HG03045 (cell line): ENCODE data around the gene KLHL22.

Experiments used
- ATAC-seq: cut with Tn5 transposase; IDR thresholded peaks from one replicate; pipeline ENCODE4 v1.9.1; 2021; ENCODE audit warnings: mild to moderate bottlenecking, moderate library complexity; ENCODE audit not compliant: unreplicated experiment

KLHL22 gene

DNA sequence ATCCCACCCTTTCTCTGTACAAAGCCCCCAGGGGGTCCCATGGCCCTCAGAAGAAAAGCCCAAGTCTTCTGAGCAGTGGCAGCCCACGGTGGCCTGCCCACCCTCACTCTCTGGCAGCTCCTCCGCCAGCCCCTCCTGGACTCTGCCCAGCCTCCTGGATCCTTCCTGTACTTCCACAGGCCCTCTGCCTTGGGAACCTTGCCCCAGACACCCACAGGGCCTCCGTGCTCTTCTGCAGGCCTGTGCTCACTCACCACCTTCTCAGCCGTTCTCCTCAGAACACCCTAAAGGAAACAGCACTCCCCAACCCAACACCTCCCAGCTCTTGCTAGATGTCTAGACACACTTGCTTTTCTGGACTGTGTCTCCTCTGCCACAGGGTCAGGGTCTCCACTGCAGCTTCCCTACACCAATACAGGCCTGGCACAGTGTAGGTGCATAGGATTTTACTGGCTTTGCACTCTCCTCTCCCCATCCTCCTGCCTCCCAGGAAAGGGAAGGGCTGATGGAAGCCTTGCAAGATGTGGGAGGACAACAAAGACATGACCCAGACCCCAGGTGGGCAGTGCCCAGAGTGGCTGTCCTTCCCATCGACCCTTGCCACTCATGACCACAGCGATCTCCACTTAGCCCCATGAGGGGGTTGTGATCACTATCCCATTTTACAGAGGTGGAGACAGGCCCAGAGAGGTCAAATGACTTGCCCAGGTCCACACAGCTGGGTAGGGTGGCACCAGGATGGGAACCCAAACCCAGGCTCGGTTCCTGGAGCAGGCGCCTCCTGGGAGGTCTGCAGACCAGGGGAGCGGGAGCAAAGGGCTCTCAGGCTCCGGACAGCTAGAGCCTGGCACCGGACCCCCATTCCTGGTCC, 59.9 kb downstream of the KLHL22 start:
- no peak for ATAC-seq

DNA sequence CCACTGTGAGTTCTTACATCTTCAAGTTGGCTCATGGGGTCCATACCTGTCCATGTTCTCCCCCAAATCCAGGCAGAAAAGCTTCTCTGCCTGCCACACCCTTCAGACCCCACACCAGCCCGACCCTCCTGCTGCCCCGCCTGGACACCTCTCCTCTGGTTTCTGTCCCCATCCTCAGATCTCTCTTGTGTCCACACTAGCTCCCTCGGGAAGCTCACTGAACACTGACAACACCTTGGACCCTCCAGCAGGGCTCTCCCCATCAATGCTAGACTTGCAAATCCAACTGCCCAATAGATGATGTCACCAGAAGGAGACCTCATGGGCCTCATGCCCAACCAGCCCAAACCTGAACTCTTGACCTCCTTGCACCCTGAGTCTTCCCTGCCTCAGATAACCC, 60.8 kb downstream of the KLHL22 start:
- no peak for ATAC-seq

DNA sequence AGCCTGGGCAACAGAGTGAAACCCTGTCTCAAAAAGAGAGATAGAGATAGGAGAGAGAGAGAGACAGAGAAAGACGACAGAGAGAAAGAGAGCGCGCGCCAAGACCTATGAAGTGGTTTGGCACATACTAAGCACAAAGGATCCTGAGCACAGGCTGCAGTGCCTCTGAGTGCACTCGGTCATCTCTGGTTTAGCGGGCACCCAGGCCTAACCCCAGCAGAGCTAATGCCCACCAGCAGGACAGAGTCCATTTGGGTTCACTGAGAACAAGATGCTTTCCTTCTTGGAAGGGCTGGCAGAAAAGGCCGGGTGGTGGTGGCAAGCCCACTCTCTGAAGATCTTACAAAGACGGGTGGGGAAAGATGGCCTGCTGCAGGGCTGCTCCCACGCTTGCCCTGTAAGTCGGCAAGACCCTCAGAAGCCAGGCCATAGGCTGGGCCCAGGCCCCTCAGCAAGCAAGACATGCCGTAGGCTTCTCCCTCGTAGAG, 61.3 kb downstream of the KLHL22 start:
- no peak for ATAC-seq

DNA sequence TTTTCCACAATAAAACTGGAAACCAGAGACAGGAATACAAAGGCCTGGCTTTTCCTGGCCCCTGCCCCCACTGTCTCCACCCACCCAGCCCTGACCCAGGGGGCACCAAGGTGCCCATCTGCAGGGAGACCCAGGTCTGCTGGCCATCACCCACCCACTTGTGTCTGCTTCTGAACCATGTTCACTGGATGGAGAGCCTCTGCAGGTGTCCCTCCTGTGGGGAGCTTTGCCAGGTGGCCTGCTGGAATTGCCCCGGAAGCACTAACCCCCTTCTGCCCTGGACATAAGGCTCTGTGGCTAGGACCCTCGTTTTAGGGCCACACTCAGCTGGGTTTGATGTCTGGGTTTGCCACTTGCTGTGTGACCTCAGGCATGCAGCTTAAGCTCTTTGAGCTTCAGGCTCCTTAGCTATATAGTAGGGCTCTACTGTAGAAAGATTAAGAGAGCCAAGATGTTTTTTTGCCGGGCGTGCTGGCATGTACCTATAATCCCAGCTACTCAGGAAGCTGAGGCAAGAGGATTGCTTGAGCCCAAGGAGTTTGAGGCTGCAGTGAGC, 61.8 kb downstream of the KLHL22 start:
- ATAC-seq: no peak

DNA sequence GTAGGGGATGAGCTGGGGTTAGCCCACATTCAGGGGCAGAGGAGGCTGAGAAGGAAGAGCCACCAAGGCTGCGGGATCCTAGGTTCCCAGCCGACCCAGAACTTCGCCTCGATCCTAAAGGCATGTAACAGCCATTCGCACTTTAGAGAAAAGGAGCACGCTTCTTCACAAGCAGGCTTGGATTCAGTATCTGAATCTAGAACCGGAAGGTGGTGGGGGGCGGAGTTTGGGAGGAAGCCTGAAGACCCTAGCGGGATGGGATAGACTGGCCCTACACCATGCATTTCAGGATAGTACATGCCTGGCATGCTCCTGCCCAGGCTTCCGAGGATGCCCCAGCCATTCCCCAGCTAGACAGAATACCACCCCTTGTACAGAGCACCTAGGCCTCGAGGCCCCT, 62.4 kb downstream of the KLHL22 start:
- ATAC-seq: no peak

DNA sequence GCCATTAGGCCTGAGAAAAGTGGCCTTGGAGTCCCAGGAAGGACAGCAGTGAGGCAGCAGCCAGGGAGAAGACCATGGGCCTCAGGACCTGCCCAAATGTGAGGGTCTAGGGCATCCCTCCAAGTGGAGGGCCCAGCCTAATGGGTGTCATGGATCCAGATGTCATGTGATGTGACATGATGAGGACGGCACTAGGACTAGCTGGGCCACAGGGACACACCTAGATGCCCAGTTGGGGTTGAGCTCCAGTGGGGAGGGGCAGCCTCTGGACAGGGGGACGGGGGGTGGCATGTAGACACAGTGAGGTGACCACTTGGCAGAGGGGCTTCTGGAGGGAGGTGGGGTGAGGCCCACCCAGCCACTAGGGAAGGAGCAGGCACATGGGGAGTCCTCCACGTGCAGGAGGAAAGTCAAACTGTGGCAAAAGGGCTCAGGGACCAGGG, 63.3 kb downstream of the KLHL22 start:
- no peak for ATAC-seq

DNA sequence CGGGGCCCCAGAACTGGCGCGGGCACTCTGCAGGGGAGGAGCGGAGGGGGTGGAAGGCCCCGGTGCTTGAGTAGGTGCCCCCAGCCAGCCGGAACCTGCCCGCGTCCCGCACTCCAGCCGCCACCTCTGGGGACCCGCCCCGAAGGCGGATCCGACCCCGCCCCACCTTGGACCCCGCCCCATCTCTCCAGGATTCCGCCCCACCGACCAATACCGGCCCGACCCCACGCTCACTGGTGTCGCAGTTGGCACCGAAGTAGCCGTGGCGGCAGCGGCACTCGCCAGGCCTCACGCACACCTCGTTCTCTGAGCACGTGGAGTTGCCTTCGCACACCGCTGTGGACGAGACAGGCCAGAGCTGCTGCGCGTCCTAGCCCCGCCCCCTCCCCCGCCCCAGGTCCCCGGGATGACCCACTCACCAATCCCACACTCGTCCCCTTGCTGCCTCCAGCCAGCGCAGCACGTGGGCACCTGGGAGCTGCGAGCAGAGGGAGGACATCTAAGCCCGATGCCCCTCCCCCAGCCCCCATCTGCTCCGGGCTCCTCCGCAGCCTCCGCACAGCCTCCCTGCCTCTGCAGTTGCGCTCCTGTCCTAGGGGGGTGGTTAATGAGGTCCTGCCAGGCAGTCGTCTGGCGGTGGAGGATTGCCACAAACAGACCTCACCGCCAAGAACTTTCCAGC, 63.9 kb downstream of the KLHL22 start:
- ATAC-seq: no peak

DNA sequence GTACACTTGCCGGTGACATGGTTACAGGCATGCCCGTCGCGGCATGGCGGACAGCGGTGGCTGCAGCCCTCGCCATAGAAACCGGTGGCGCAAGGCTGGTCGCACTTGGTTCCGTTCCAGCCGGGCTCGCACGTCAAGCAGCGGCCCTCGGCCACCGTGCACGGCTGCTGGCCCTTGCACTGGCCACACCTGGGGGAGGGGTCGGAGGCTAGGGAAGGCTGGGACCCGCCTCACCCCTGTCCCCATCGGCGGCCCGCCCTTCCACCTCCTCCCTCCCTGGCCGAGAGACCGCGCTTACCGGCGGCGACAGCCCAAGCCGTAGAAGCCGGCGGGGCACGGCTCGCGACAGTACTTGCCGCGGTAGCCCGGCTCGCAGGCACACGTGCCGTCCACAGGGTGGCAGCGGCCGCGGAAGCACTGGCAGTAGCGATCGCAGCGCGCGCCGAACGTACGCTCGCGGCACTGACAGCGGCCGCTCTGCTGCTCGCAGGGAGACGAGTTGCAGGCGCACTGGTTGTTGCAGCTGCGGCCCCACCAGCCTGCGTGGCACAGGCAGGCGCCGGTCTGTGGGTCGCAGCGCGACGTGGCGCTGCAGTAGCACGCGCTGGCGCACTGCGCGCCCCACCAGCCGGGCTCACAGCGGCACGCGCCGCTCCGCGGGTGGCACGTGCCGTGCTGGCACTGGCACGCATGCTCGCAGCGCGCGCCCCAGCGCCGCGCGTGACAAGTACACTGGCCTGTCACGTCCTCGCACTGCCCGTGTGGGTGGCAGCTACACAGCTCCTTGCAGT, 64.7 kb downstream of the KLHL22 start:
- ATAC-seq: no peak

DNA sequence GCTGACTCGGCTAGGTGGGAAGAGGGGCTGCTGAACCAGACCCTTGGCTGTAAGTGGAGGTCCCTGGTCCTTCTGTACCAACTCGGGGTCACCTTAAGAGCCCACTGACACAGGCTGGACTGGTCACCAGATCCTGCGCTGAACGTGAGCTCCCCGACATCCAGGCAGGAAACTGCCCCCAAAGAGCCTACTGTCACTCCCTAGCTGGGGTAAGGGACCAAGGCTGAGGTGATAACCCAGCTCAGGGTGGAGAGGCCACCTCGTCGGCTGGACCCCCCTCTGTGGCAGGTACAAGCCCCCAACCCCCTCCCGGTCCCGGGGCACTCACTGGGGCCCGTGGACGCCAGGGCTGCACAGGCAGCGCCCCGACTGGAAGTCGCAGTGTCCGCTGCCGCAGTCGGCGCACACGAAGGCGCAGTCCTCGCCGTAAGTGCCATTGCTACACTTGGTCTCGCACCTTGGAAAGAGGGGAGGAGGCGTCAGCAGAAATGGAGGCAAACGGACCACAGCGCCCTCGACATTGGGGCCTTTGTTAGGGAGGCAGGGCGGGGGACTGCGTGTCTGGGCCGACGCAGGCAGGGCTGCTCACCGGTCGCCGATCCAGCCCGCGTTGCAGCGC, 65.4 kb downstream of the KLHL22 start:
- no peak for ATAC-seq

DNA sequence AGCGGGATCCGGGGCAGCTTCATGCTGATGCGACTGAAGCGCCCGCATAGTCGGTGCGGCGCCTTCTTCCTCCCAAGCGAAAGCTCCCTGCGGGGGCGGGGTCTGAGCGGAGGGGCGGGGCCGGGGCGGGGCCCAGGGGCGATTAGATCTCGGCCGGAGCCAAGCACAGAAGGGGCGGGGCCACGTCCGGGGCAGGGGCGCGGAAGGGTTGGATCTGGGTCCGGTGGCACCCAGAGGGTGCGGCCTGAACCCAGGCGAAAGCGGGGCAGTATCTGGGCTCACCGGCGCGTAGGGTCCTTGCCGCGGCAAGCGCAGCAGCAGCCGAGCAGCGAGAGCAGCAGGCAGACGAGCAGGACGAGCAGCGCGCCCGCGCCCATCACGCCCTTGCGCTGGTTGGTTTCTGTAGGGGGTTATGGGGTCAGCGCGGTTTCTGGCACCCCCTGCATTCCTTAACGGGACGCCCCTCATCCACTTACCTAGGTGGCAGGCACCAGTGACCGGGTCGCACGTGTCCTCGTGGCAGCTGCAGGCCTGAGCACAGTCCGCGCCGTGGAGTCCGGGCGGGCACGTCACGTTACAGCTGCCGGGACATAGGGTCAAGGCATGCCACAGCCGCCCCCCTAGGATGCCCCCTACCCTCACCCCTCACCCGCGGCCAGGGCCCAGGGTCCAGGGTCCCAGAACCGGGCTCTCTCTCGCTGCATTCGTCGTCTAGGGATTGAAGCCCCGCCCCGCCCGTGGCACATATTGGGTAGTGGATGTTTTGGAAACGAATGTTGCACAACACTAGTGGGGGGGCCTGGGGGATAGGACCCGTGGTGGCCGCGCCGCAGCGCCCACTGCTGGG, 66.1 kb downstream of the KLHL22 start:
- peak; percentile 58 for ATAC-seq

DNA sequence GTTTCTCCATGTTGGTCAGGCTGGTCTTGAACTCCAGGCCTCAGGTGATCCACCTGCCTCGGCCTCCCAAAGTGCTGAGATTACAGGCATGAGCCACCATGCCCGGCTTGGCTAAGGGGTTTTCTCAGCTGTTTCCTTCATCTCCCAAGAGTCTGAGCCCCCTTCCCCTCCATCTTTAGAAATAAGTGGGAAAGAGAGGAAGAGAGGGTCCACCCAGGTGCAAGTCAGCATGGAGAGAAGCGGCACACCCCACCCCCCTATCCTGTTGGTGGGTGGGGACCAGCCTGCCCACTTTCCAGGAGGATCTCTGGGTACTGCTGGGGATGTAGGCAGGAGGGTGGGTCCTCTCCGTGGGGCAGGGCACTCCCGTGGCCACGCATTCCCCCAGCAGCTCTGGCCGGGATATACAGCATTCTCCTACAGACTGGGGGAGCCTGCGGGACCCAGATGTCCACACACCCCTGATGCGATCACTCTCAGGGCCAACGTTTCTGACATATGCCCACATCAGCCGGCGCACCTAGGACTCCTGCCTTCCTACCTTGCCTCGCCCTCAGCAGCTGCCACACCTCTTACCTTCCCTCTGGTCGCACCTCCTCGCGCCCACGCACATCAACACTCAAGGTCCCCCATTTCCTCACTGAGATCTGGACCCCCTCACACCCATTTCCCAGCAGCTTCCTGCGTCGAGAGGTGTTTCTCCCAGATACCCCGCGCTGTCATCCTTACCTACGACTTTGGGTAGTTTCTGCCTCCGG, 66.9 kb downstream of the KLHL22 start:
- ATAC-seq: no peak

DNA sequence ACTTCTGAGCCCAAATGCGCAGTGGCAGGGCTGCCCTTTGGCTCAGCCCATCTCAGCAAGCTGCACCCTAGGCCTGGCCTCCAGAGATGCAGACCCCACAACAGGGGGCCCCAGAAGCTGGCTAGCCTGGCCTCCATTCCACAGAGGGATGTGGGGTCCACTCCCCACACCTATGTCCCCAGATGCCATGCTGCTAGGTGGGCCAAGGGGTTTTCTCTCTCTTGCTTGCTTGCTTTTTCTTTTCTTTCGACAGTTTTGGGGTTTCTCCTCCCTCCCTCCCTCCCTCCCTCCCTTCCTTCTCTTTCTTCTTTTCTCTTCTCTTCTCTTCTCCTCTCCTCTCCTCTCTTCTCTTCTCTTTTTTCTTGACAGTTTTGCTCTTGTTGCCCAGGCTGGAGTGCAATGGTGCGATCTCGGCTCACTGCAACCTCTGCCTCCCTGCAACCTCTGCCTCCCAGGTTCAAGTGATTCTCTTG, 67.6 kb downstream of the KLHL22 start:
- no peak for ATAC-seq

DNA sequence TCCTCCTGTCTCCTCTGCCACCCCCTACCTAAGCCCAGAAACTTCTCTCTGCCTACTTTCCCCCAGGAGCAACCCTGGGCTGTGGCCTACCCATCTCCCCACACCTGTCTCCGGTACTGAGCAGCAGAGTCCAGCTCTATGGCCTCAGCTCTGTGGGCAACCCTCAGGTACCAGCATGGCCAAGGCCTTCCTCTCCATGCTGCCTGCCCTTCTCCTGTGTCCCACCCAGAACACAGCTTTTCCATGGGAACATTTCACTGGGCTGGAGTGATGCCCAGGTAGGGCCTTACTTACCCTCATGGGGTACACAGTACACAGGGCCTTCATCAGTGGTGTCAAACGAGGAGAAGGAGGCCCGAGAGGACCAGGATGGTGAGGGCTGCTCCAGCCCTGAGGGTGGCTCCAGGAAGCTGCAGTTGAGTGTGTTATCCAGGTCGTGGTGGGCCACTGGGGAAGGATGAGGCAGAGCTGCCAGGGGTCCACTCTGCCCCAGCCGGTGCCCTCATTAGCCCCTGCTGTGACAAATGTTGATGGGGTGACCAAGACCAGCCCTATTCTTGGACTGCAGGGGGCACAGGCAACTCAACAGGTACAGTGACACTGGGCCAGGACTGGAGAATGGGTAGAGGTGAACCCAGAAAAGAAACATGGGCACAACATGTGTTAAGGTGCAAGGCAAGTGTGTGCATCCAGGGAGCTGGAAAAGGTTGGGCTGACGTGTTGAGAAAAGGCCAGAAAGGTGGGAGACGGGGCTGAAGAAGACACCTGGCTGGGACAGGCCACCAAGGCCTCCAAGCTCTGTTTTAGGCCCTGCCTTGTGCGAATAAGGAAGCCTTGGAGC, 68.3 kb downstream of the KLHL22 start:
- ATAC-seq: no peak

DNA sequence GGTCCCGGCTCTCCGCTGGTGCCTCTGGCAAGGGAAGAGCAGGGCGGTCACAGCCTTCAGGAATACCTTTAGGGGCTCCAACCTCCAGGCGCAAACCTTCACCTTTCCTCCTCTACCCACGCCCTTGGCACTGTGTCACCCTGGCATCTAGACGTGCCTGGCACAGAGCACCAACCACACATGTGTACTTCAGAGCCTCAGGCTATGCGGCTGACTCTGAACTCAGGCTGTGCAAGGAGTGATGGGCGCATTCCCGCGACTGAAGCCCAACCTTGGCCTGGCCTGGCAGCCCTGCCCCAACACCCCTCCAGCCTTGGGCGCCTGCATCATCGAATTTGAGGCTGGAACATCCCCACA, 69.4 kb downstream of the KLHL22 start:
- no peak for ATAC-seq

DNA sequence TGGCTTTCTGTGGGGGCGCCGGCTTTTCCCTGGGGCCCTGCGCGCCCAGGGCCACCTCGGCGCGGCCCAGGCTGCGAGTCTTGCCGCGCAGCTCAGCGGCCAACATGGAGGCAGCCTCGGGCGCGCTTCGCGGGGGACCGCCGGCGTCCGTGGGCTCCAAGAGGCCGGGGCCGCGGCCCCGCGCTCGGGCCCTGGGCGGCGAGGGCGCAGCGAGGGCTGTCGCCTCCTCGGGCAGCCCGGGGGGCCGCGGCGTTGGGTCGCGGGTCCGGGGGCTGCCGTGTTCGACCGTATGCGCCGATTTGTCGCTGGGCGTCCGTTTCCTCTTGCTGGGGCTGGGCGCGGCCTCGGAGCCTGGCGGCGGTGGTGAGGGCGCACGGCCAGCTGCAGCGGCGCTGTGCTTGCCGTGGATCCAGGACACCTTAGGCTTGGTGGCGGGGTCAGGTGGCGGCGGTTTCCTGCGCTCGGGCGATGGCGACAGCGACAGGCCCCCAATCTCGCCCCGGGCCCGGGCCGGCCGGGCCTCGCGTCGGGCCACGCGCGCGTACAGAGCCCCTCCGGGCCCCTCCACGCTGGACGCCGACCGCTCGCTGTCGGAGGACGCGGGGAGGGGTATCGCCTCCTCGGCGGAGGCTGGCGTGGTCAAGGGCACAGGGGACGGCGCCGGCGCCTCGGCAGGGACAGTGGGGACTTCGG, 69.9 kb downstream of the KLHL22 start:
- ATAC-seq: no peak

DNA sequence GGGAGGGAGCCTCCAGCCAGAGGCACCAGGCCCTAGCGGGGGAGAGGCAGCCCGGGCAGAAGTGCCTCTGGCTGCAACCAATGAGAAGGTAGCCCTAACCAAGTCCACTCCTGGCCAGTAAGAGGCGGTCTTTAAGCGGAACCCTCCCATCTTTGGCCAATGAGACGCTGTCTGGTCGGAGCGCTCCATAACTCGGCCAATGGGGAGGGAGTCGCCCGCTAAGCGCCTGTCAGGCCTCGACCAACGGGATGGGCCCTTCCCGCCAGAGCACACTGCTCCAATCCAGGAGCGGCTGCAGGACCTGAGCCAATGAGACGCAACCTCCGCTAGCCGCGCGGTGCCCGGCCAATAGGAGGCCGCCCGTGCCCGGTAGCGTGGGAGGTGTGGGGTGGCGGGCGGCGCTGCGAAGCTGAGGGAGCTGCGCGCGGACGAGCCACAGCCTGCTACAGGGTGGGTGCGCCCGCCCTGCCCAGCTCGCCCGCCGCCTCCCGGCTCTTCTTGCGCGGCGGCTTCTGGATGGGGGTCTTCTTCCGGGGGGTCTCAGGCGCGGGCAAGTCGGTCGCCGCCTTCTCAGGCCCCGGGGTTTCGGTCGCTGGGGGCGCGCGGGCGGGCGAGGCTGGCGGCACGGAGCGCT, 70.5 kb downstream of the KLHL22 start:
- no peak for ATAC-seq

DNA sequence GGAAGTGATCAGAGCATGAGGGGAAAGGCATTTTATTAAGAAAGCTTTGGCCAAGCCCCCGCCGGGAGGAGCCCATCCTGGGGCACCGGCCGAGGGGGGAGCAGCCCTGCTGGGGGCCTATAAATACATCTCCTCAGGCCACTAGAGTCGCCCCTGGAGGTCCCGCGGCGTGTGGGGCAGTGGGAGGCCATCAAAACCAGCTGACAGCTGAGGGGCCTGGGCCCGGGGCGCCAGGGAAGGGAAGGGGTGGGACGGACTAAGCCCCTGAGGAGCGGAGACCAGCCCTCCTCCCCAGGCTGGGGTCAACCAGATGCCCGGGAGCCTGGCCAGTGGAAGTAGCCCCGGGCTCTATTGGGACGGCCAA, 71.0 kb downstream of the KLHL22 start:
- no peak for ATAC-seq
